Upper lobe of left lung (tissue), 6 donors: Measurements from ENCODE around the gene ARPC1B. TPM values are rescaled to one million over a fixed set of nuclear protein-coding genes. Genes with fewer than 3 reads are reported as not detected.

Source experiments
- ATAC-seq, 2 donors: fragments of 200-7000 bp; cut with Tn5 transposase; one replicate each; pipeline ENCODE4 v1.9.1; 2022; ENCODE audit warnings: mild to moderate bottlenecking in 2 of 2, moderate library complexity in 2 of 2; ENCODE audit not compliant: low FRiP score in 2 of 2
- DNase-seq, 2 donors: peaks; one replicate each; pipeline ENCODE4 v3.0.0-alpha.2; 2019 to 2020
- H3K27ac ChIP-seq, 4 donors: fragments of 200-600 bp; sonication (generic); one replicate each; pipeline ENCODE4 v1.5.1; 2016 to 2019
- H3K27me3 ChIP-seq, 4 donors: fragments of 200-600 bp; sonication (generic); one replicate each; pipeline ENCODE4 v1.5.1; 2017 to 2019
- H3K36me3 ChIP-seq, 4 donors: fragments of 200-600 bp; sonication (generic); one replicate each; pipeline ENCODE4 v1.5.1; 2016 to 2019
- H3K4me1 ChIP-seq, 4 donors: fragments of 200-600 bp; sonication (generic); one replicate each; pipeline ENCODE4 v1.5.1; 2018 to 2019
- H3K4me3 ChIP-seq, 4 donors: fragments of 200-600 bp; sonication (generic); one replicate each; pipeline ENCODE4 v1.5.1; 2017 to 2019; ENCODE audit warnings: mild to moderate bottlenecking in 2 of 4, moderate library complexity in 1 of 4
- H3K9me3 ChIP-seq, 4 donors: fragments of 200-600 bp; sonication (generic); one replicate each; pipeline ENCODE4 v1.5.1; 2018 to 2019
- EP300 ChIP-seq, 4 donors: sonication (generic); formaldehyde crosslinking; IDR thresholded peaks; one replicate each; pipeline ENCODE4 v1.5.1; 2017; ENCODE audit warnings: antibody characterized with exemption in 4 of 4, control low read depth in 2 of 4
- POLR2A ChIP-seq, 4 donors: fragments of 450-650 bp; IDR thresholded peaks; one replicate each; pipeline ENCODE4 v1.5.1; 2016 to 2017; ENCODE audit warnings: antibody characterized with exemption in 4 of 4, mild to moderate bottlenecking in 2 of 4
- POLR2AphosphoS5 ChIP-seq, 2 donors: sonication (generic); formaldehyde crosslinking; IDR thresholded peaks; one replicate each; pipeline ENCODE4 v1.5.1; 2017; ENCODE audit warnings: antibody characterized with exemption in 2 of 2
- WGBS, 2 donors: methylation state at CpG; one replicate each; pipeline ENCODE4 v1.1.5; 2017 to 2018; 5-methylcytosine and 5-hydroxymethylcytosine counted together
- total RNA-seq, 6 donors: library from RNA; depleted of rRNA in 4 of 6; stranded (reverse); fragments of >200 nt in 4 of 6; gene quantifications; one replicate each; pipeline versions ENCODE4 v1.1.0 to v1.2.1, GENCODE V29; 2016 to 2021
- TF ChIP-seq, protein P1 (sequence below), 6 experiments: fragments of 450-650 bp in 4 of 6; fragments of 200-600 bp in 2 of 6; sonication (generic) in 2 of 6; IDR thresholded peaks; one replicate each; pipeline ENCODE4 v1.5.1; 2016 to 2019; ENCODE audit warnings: antibody characterized with exemption in 6 of 6
- donor health status: DM: no; HTN: no; CAD: no; lungs with moderate emphysema.
- donor health status: DM: no; HTN: yes; CAD: no; lungs with severe emphysema.

The ARPC1B gene
- total RNA-seq, 6 donors from 2014 or later, result 186 to 387 (median 304) TPM

DNA sequence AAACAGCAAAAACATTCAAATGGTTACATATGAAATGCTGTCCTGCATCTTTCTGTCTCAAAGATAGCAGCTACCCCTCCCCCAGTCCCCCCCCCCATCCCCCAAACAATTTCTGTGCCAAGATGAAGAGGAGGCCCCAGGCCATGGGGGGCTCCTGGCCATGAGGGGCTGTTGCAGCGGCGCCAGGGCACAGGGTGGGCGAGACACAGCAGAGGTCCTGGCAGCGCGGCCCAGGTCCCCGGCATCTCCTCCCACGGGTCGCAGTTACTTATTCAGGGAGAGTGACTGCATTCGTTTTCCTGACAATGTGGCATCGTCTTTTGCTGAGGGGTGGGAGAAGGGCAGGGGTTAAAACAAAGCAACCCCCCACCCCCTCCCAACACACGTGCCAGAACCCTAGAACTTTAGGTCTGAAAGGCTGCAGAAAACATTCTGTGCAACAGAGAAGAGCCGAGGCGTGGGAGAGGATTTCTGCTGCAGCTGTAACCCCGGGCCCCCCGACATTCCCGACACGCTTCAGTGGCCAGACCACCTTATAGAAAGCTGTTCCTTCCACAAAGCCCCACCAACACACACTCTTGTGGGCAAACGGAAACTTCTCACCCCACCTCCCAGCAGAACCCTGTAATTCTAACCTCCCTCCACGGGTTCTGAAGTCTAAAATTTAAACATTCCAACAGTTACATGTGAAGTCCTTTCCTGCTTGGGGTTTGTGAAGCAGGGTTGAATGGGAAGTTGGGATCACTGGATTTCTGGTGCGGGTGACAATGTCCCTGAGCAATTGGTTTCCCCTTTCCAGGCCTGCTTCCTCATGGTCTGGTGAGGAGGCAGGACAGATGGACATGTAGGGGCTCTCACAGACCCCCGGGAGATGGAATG, 22.1 kb downstream of the ARPC1B start:
- ATAC-seq, result no peak
- no peaks in the 10 kb centered on the region for H3K27me3 ChIP-seq
- peaks cover 15 to 92% (median 77%) of the 10 kb centered on the region in 4 donors for H3K36me3 ChIP-seq
- TF ChIP-seq EP300 (IDR thresholded peaks at IDR 0.05) (no peak), POLR2AphosphoS5 (IDR thresholded peaks at IDR 0.05) (no peak), POLR2A (IDR thresholded peaks at IDR 0.05) (no peak)
- TF ChIP-seq, protein P1, sequence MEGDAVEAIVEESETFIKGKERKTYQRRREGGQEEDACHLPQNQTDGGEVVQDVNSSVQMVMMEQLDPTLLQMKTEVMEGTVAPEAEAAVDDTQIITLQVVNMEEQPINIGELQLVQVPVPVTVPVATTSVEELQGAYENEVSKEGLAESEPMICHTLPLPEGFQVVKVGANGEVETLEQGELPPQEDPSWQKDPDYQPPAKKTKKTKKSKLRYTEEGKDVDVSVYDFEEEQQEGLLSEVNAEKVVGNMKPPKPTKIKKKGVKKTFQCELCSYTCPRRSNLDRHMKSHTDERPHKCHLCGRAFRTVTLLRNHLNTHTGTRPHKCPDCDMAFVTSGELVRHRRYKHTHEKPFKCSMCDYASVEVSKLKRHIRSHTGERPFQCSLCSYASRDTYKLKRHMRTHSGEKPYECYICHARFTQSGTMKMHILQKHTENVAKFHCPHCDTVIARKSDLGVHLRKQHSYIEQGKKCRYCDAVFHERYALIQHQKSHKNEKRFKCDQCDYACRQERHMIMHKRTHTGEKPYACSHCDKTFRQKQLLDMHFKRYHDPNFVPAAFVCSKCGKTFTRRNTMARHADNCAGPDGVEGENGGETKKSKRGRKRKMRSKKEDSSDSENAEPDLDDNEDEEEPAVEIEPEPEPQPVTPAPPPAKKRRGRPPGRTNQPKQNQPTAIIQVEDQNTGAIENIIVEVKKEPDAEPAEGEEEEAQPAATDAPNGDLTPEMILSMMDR (IDR thresholded peaks at IDR 0.05), result no peak
- 80 to 83% methylated on average over 16 to 21 of the region's 21 CpGs for WGBS, 2 donors
- H3K9me3 ChIP-seq, result no peaks in the 10 kb centered on the region
- DNase-seq, result no peak
- H3K27ac ChIP-seq, result no peak overlapping the region
- H3K4me1 ChIP-seq, result peaks cover 13 to 42% (median 34%) of the 10 kb centered on the region in 4 donors
- H3K4me3 ChIP-seq, result no peak overlapping the region

DNA sequence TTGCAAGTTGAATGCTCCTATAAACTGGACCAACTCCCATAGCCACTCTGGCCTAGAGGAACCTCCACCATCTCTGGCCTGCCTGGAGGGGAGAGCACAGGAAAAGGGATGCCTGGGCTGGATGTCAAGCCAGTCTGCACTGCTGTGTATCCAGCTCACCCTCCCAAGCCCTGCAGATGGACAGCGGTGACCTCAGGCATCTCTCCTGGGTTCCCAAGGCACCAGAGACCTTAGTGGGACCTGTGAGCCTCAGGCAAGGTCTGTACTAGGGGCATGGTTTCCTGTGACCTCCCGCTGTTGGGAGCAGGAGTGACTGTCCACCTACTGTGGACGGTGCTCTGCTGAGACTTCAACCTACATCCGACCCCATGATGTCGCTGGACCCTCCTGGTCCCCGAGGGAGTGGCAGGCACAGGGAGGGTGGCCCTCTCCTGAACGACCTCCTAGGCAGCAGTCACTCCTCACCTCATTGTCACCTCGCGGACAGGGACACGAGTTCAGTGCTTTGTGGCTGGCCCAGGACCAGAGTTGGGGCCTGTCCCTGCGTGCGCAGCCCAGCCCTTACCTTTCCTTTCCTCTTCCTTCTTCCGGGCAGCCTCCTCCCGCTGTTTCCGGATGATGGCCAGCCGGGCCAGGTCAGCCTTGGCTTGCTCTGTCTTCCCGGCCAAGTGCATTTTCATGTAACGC, 22.9 kb downstream of the ARPC1B start:
- no peaks in the 10 kb centered on the region for H3K27me3 ChIP-seq
- 83 to 87% methylated on average over 13 to 17 of the region's 18 CpGs for WGBS, 2 donors
- H3K9me3 ChIP-seq, result no peaks in the 10 kb centered on the region
- no peak for TF ChIP-seq POLR2A (IDR thresholded peaks at IDR 0.05)
- TF ChIP-seq POLR2AphosphoS5 (IDR thresholded peaks at IDR 0.05), result peak in 1 of 2 donors; percentile 5
- no peak for TF ChIP-seq EP300 (IDR thresholded peaks at IDR 0.05)
- TF ChIP-seq, protein P1 (IDR thresholded peaks at IDR 0.05), result no peak
- no peak overlapping the region for H3K4me3 ChIP-seq
- H3K36me3 ChIP-seq, result peaks cover 15 to 92% (median 81%) of the 10 kb centered on the region in 4 donors
- DNase-seq (no peak), ATAC-seq (no peak)
- H3K27ac ChIP-seq, result no peak overlapping the region
- H3K4me1 ChIP-seq, result peaks cover 10 to 35% (median 29%) of the 10 kb centered on the region in 4 donors

DNA sequence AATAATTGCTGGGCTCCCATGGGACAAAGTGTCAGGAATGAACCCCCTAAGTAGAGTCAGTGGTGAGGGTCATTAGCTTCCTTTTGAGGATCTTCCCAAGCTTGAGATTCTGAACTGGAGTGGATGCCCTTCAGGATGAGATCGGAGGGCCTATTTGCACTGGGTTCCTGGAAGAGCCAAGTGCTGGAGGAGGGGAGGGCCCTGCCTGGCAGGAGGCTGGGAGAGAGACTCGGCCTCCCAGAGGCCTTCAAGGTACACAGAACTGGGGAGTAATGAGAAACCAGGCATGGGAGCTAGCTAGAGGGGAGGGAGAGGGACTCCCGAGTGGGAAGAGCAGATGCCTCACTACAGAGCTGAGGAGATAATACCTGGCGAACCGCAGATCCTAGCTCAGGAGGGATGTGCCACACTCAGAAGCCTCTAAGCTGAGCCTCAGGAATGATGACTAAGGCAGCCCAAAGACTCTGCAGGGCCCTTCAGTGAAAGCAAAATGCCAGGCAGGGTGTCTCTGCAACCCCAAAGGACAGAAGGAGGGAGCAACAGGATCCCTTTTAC, 24.4 kb downstream of the ARPC1B start:
- peaks cover 18 to 100% (median 90%) of the 10 kb centered on the region in 4 donors for H3K36me3 ChIP-seq
- 81 to 87% methylated on average over 5 of the region's 5 CpGs for WGBS, 2 donors

DNA sequence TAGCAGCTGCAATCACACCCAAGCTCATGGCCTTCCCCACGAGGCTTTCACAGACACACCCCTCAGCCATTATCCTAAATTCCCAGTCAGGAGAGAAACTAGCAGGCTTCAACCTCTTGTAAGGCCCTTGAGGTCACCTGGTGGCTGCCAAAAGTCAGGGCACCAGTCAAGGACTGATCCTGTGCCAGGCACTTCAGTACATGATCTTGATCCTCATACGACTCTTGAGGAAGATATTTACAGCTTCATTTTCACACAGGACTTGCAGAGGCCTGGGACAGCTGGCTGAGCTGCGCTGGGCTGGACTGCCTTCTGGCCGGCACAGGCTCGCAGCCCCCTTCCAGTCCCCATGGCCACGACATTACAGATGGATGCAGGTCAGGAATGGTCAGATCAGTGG, 25.1 kb downstream of the ARPC1B start:
- H3K4me1 ChIP-seq, result peaks cover 0 to 20% (median 17%) of the 10 kb centered on the region in 4 donors
- H3K27ac ChIP-seq, result peak overlapping the region in 2 of 4 donors; percentile 16 to 31
- ATAC-seq, result peak; percentile 17 to 73
- no peaks in the 10 kb centered on the region for H3K9me3 ChIP-seq
- no peak overlapping the region for H3K4me3 ChIP-seq
- WGBS, 2 donors, result 59 to 73% methylated on average over 6 of the region's 6 CpGs
- DNase-seq, result peak in 1 of 2 donors; percentile 85
- peaks cover 18 to 100% (median 90%) of the 10 kb centered on the region in 4 donors for H3K36me3 ChIP-seq
- TF ChIP-seq POLR2A (IDR thresholded peaks at IDR 0.05) (no peak), EP300 (IDR thresholded peaks at IDR 0.05) (peak in 1 of 4 donors; percentile 45), POLR2AphosphoS5 (IDR thresholded peaks at IDR 0.05) (peak in 1 of 2 donors; percentile 12)
- TF ChIP-seq, protein P1 (IDR thresholded peaks at IDR 0.05), result no peak
- H3K27me3 ChIP-seq, result no peaks in the 10 kb centered on the region

More for the DNA sequence above, 24.4 kb downstream of the ARPC1B start:
- DNase-seq (no peak), ATAC-seq (no peak)
- H3K27ac ChIP-seq, result peak overlapping the region in 1 of 4 donors; percentile 16
- H3K4me1 ChIP-seq, result peaks cover 0 to 20% (median 17%) of the 10 kb centered on the region in 4 donors
- H3K9me3 ChIP-seq, result no peaks in the 10 kb centered on the region
- H3K27me3 ChIP-seq, result no peaks in the 10 kb centered on the region
- TF ChIP-seq POLR2AphosphoS5 (IDR thresholded peaks at IDR 0.05) (no peak), EP300 (IDR thresholded peaks at IDR 0.05) (no peak), POLR2A (IDR thresholded peaks at IDR 0.05) (no peak)
- TF ChIP-seq, protein P1 (IDR thresholded peaks at IDR 0.05), result no peak
- no peak overlapping the region for H3K4me3 ChIP-seq
